H1 (cell line): Measurements from ENCODE around the gene ISY1. TPM values are rescaled to one million over a fixed set of nuclear protein-coding genes. Genes with fewer than 3 reads are reported as not detected.

Experiments
- CTCF ChIA-PET: fragments of 300-600 bp; sonication (Branson Sonifier 250); formaldehyde crosslinking; loops from one replicate; lab custom pipeline; 2021; ENCODE audit not compliant: partially characterized antibody; lab: Charles Lee
- POLR2A ChIA-PET: fragments of 300-600 bp; sonication (Branson Sonifier 250); formaldehyde crosslinking; loops from one replicate; lab custom pipeline; 2021; ENCODE audit warnings: inconsistent platforms; ENCODE audit not compliant: partially characterized antibody; lab: Charles Lee
- DNase-seq, 2 experiments: peaks; one replicate each; pipeline versions ENCODE4 v3.0.0 to v3.0.0-alpha.2; 2010 to 2022; ENCODE audit warnings: low spot score in 2 of 2, low read depth in 1 of 2, mixed read lengths in 1 of 2
- FAIRE-seq: peaks from 2 replicates; lab custom pipeline; 2011; peaks lifted over from hg19 to GRCh38; lab: Jason Lieb, UNC
- H2AFZ ChIP-seq: 2 replicates; pipeline ENCODE4 v1.8.1; 2012; ENCODE audit warnings: low read length, inconsistent platforms
- H2AK5ac ChIP-seq: 2 replicates; pipeline ENCODE4 v1.6.1; 2013; ENCODE audit warnings: low read depth, low read length
- H2BK120ac ChIP-seq: replicated peaks from 2 replicates; pipeline ENCODE3; 2013; ENCODE audit warnings: low read depth, low read length, inconsistent platforms
- H2BK12ac ChIP-seq: 2 replicates; pipeline ENCODE4 v1.6.1; 2013; ENCODE audit warnings: low read depth, low read length
- H2BK15ac ChIP-seq: 2 replicates; pipeline ENCODE4 v1.6.1; 2013; ENCODE audit warnings: low read length
- H2BK20ac ChIP-seq: 2 replicates; pipeline ENCODE4 v1.6.1; 2013; ENCODE audit warnings: low read length
- H2BK5ac ChIP-seq: 2 replicates; pipeline ENCODE4 v1.6.1; 2013; ENCODE audit warnings: low read depth, low read length
- H3K14ac ChIP-seq: 2 replicates; pipeline ENCODE4 v1.6.1; 2013; ENCODE audit warnings: inconsistent platforms; ENCODE audit not compliant: insufficient read length
- H3K18ac ChIP-seq: 2 replicates; pipeline ENCODE4 v1.6.1; 2013; ENCODE audit warnings: low read length; ENCODE audit errors: extremely low read depth
- H3K23ac ChIP-seq: 2 replicates; pipeline ENCODE4 v1.6.1; 2013; ENCODE audit warnings: inconsistent platforms; ENCODE audit not compliant: insufficient read length
- H3K23me2 ChIP-seq: 2 replicates; pipeline ENCODE4 v1.6.1; 2013; ENCODE audit warnings: low read depth, low read length
- H3K27ac ChIP-seq: 2 replicates; pipeline ENCODE4 v1.6.1; 2011; ENCODE audit warnings: low read depth, low read length, inconsistent platforms
- H3K27me3 ChIP-seq, 4 experiments: replicated peaks in 1 of 4; 1 replicate in 1 of 4; 2 replicates in 3 of 4; pipeline versions ENCODE4 v1.6.1 to v1.8.1; 2011 to 2013; ENCODE audit warnings: low read length in 3 of 4, mild to moderate bottlenecking in 3 of 4, inconsistent platforms in 2 of 4, mixed read lengths in 2 of 4, moderate library complexity in 1 of 4; ENCODE audit not compliant: control insufficient read depth in 3 of 4, insufficient read depth in 3 of 4; ENCODE audit errors: extremely low read depth in 1 of 4
- H3K36me3 ChIP-seq, 4 experiments: 2 replicates each; pipeline versions ENCODE4 v1.6.1 to v1.8.1; 2011 to 2013; ENCODE audit warnings: mild to moderate bottlenecking in 4 of 4, low read length in 3 of 4, moderate library complexity in 2 of 4, control low read depth in 1 of 4, inconsistent platforms in 1 of 4; ENCODE audit not compliant: insufficient read depth in 4 of 4, control insufficient read depth in 2 of 4
- H3K4ac ChIP-seq: replicated peaks from 2 replicates; pipeline ENCODE3; 2013; ENCODE audit warnings: low read length, low read depth, mixed read lengths, inconsistent platforms; ENCODE audit not compliant: insufficient read length
- H3K4me1 ChIP-seq, 4 experiments: replicated peaks in 1 of 4; 1 replicate in 1 of 4; 2 replicates in 3 of 4; pipeline versions ENCODE4 v1.6.1 to v1.8.1; 2011 to 2013; ENCODE audit warnings: low read length in 3 of 4, inconsistent platforms in 2 of 4, mixed read lengths in 1 of 4; ENCODE audit not compliant: insufficient read depth in 4 of 4, control insufficient read depth in 3 of 4
- H3K4me2 ChIP-seq, 2 experiments: 2 replicates each; pipeline versions ENCODE4 v1.6.1 to v1.8.1; 2011 to 2013; ENCODE audit warnings: low read depth in 2 of 2, low read length in 2 of 2, control low read depth in 1 of 2, inconsistent platforms in 1 of 2, mild to moderate bottlenecking in 1 of 2; ENCODE audit not compliant: insufficient read depth in 1 of 2
- H3K4me3 ChIP-seq, 4 experiments: fragments of 200-600, 300-600 bp in 1 of 4; sonication (generic), shearing (Covaris generic), sonication (Bioruptor Twin) in 1 of 4; 2 replicates each; pipeline versions ENCODE4 v1.5.1 to v1.8.1; 2011 to 2016; ENCODE audit warnings: low read length in 4 of 4, low read depth in 3 of 4, control low read depth in 2 of 4, inconsistent platforms in 2 of 4, mild to moderate bottlenecking in 2 of 4, mixed read lengths in 1 of 4, moderate library complexity in 1 of 4; ENCODE audit not compliant: insufficient read depth in 2 of 4; ENCODE audit errors: extremely low read depth in 1 of 4
- H3K56ac ChIP-seq: replicated peaks from 2 replicates; pipeline ENCODE3; 2013; ENCODE audit warnings: low read depth, mild to moderate bottlenecking, mixed read lengths, low read length, inconsistent platforms; ENCODE audit not compliant: insufficient read length
- H3K79me1 ChIP-seq: 2 replicates; pipeline ENCODE4 v1.6.1; 2013; ENCODE audit warnings: low read depth, low read length, control low read depth
- H3K79me2 ChIP-seq, 2 experiments: 2 replicates each; pipeline versions ENCODE4 v1.6.1 to v1.8.1; 2012 to 2013; ENCODE audit warnings: low read length in 2 of 2, mild to moderate bottlenecking in 2 of 2, inconsistent platforms in 1 of 2; ENCODE audit not compliant: insufficient read depth in 2 of 2, control insufficient read depth in 1 of 2
- H3K9ac ChIP-seq, 4 experiments: replicated peaks in 1 of 4; 1 replicate in 1 of 4; 2 replicates in 3 of 4; pipeline versions ENCODE4 v1.6.1 to v1.8.1; 2011 to 2013; ENCODE audit warnings: low read depth in 3 of 4, low read length in 3 of 4, control low read depth in 2 of 4, mild to moderate bottlenecking in 2 of 4, moderate library complexity in 2 of 4, inconsistent platforms in 1 of 4; ENCODE audit errors: extremely low read depth in 1 of 4
- H3K9me3 ChIP-seq, 2 experiments: 2 replicates each; pipeline versions ENCODE4 v1.6.1 to v1.8.1; 2012 to 2013; ENCODE audit warnings: mild to moderate bottlenecking in 2 of 2, moderate library complexity in 2 of 2, control low read depth in 1 of 2, inconsistent platforms in 1 of 2, low read depth in 1 of 2, low read length in 1 of 2, mixed read lengths in 1 of 2; ENCODE audit not compliant: insufficient read depth in 2 of 2
- H4K20me1 ChIP-seq, 2 experiments: replicated peaks in 1 of 2; 2 replicates each; pipeline versions ENCODE3 to v1.8.1; 2011 to 2013; ENCODE audit warnings: inconsistent platforms in 2 of 2, low read length in 2 of 2, mild to moderate bottlenecking in 1 of 2; ENCODE audit not compliant: insufficient read depth in 2 of 2, control insufficient read depth in 1 of 2
- H4K5ac ChIP-seq: 2 replicates; pipeline ENCODE4 v1.6.1; 2013; ENCODE audit warnings: low read length, low read depth, mixed read lengths, inconsistent platforms; ENCODE audit not compliant: insufficient read length
- H4K8ac ChIP-seq: 2 replicates; pipeline ENCODE4 v1.8.0; 2013; ENCODE audit warnings: mild to moderate bottlenecking, moderate library complexity, low read length, inconsistent platforms; ENCODE audit not compliant: insufficient read depth; ENCODE audit errors: extremely low read depth
- H4K91ac ChIP-seq: replicated peaks from 2 replicates; pipeline ENCODE3; 2013; ENCODE audit warnings: low read length, mixed read lengths, inconsistent platforms; ENCODE audit not compliant: insufficient read length
- SP2 ChIP-seq: IDR thresholded peaks from 2 replicates; pipeline ENCODE4 v1.6.1; 2012; ENCODE audit warnings: mild to moderate bottlenecking, low read length, inconsistent platforms
- SRF ChIP-seq: IDR thresholded peaks from 2 replicates; pipeline ENCODE4 v1.6.1; 2011; ENCODE audit warnings: mild to moderate bottlenecking, low read depth, low read length, moderate library complexity
- WGBS, 2 experiments: shearing (Covaris generic) in 1 of 2; methylation state at CpG; one replicate each; pipeline versions ENCODE4 v1.1.6 to v1.1.7; 2013 to 2015; ENCODE audit warnings: low lambda C conversion rate in 2 of 2, mixed read lengths in 2 of 2, inconsistent platforms in 1 of 2, low coverage in 1 of 2, missing lambda C conversion rate in 1 of 2; ENCODE audit not compliant: insufficient replicate concordance in 2 of 2, insufficient coverage in 1 of 2, insufficient read length in 1 of 2; ENCODE audit errors: extremely low coverage in 1 of 2, missing lambda C conversion rate in 1 of 2; 5-methylcytosine and 5-hydroxymethylcytosine counted together
- polyA plus RNA-seq, 7 experiments: library from polyadenylated mRNA; depleted of rRNA in 3 of 7; stranded (reverse) in 5 of 7; unstranded in 2 of 7; fragments of >200 nt in 5 of 7; fragments of 200-250 nt in 2 of 7; gene quantifications; 1 replicate in 5 of 7; 2 replicates in 1 of 7; 4 replicates in 1 of 7; pipeline versions ENCODE4 v1.2.1 to v1.2.3, GENCODE V29; 2011 to 2013; ENCODE audit warnings: missing spikeins in 2 of 7, mixed read lengths in 2 of 7
- total RNA-seq: library from RNA; stranded (reverse); fragmentation: NEBNext Ultra II Directional; extraction: Animal tissue kit (Norgen Biotek cat#: 25700); gene quantifications from 2 replicates; pipeline ENCODE4 v1.2.1, GENCODE V29; 2021

ISY1 gene
- total and polyA plus RNA-seq, 2 of the 8 experiments (the other 6 are each of a cell fraction or from before 2014, with no cell fraction given), result 16.6 to 38.7 TPM

DNA sequence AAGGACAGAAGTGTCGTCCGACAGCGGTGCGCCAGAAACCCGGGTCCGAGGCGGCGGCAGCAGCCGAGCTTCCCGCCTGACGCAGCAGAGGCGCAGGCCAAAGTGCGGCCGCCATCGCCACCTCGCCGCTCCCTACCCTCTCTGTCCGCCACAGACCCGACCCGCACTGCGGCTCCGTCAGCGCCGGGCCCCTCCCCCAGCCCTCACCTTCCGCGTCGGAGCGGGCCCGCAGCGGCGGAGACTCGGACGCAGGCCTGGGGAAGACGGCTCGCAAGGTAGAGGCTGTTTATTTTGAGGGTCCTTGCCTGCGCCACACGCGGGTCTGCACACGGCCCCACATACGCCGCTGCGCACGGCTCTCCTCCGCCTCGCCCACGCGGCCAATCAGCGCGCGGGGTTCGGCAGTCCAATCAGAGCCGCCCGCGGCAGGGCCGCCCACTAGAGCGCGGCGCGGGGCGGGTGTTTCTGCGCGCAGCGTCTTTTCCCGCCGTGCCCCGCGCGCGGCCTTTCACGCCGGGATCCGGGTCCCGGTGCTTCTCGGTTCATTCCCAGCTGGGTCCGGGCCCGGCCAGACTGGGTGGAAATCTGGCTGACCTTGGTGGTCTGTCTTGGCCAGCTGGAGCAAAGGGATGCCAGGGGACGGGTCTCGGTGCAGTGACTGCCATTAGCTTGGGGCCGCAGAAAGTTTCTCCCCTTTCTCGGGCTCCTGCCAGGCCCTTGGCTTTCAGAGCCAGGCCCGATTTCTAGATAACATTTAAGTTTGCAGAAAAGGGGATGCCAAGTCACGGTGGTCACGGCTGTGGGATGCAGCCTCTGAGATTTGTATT is 22.9 kb upstream of the ISY1 start, which contains the start of gene CNBP:
Gene CNBP (minus strand): TSS at position 328 of the 827 bp plus-strand sequence. CDS start 12,139 bp downstream, outside the sequence.
- H4K8ac ChIP-seq, result peak within 1 kb of the TSS; percentile 100
- H3K4me1 ChIP-seq, result peaks cover 0 to 4% (median 0%) of the 10 kb centered on the region in 4 experiments; a peak in 1 of 7 replicates
- peak within 1 kb of the TSS; percentile 75 to 89 for H3K4me2 ChIP-seq
- peak within 1 kb of the TSS; percentile 100 for H3K4ac ChIP-seq
- H4K5ac ChIP-seq, result peak within 1 kb of the TSS; percentile 100
- peak within 1 kb of the TSS; percentile 98 for H2BK5ac ChIP-seq
- H3K36me3 ChIP-seq, result peaks cover 0 to 19% (median 5%) of the 10 kb centered on the region in 4 experiments; a peak in 4 of 8 replicates
- H3K14ac ChIP-seq, result peak within 1 kb of the TSS; percentile 99
- FAIRE-seq (no peak), DNase-seq (peak in 1 of 2 experiments; percentile 91)
- POLR2A ChIA-PET, result interaction anchor here (0.6 to 3.9 kb wide), 29 partner anchors 9 to 319 kb away, joined by 3 to 39 read pairs (median 4); partner anchors contain the start of genes COPG1 and RAB43
- peaks cover 13 to 17% of the 10 kb centered on the region in 2 experiments for H4K20me1 ChIP-seq
- peak within 1 kb of the TSS; percentile 71; the same call in 1 of the 2 replicates for H2AK5ac ChIP-seq
- peaks cover 43 to 59% of the 10 kb centered on the region in 2 experiments for H3K79me2 ChIP-seq
- H2BK15ac ChIP-seq, result no peak within 1 kb of the TSS
- WGBS, 2 experiments, result 2% methylated on average over 67 of the region's 83 CpGs; no CpG with 5 or more reads in 1 of the 2 experiments
- H2BK120ac ChIP-seq, result no peak within 1 kb of the TSS
- H3K4me3 ChIP-seq, result peak within 1 kb of the TSS; percentile 77 to 100 (median 98)
- CTCF ChIA-PET, result interaction anchor here (0.7 to 4.8 kb wide), 2 partner anchors 27 to 63 kb away, joined by 3 to 32 read pairs; no protein-coding TSS in a partner anchor
- no peaks in the 10 kb centered on the region for H3K27me3 ChIP-seq
- H3K9me3 ChIP-seq, result no peaks in the 10 kb centered on the region
- H3K56ac ChIP-seq, result peak within 1 kb of the TSS; percentile 99
- no peak within 1 kb of the TSS for H2BK20ac ChIP-seq
- H4K91ac ChIP-seq, result peak within 1 kb of the TSS; percentile 99
- peak within 1 kb of the TSS; percentile 97 for H3K18ac ChIP-seq
- H3K27ac ChIP-seq, result peak within 1 kb of the TSS; percentile 99
- no peak within 1 kb of the TSS for H3K23ac ChIP-seq
- H2AFZ ChIP-seq, result no peak within 1 kb of the TSS
- peaks cover 5% of the 10 kb centered on the region; the same call in 1 of the 2 replicates for H3K23me2 ChIP-seq
- peak within 1 kb of the TSS; percentile 98 to 100 (median 99) for H3K9ac ChIP-seq
- peak within 1 kb of the TSS; percentile 39; the same call in 1 of the 2 replicates for H2BK12ac ChIP-seq
- H3K79me1 ChIP-seq, result 0 out of 2 replicates have a peak, but pooled peaks cover 2% of the 10 kb centered on the region
- TF ChIP-seq SRF (no peak), SP2 (no peak)
